Stimulated activated CD4-positive, alpha-beta T cell treated with anti-CD3 and anti-CD28 coated beads, Interleukin-2, amount 100 ng/mL, for 48 hours (primary cell): ENCODE measurements around the gene BIN1.
"Not testable (repeated sequence)": the region's sequence is repeated elsewhere in the genome, so short reads cannot be mapped to it uniquely, and the experiment has no call there.

Experiments
- DNase-seq, 2 donors: peaks; one replicate each; pipeline ENCODE4 v3.0.0-alpha.2; 2020

Gene BIN1

DNA sequence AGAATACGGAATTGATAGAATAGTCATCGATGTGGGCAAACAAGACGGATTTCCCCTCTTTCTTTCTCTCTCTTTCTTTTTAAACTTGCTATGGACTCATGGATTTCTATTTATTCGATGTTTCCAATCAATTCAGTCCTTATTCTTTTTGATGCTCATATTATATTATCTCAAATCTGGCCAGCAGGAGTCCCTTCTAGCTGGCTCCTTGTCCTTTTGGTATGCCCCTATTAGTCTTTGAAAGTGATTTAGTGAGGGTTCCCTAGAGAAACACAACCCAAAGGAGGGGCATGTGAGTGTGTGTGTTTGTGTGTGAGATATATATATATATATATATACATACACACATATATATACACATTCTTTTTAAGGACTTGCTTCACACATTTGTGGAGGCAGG, 23.5 kb upstream of the BIN1 start:
- DNase-seq: no peak

DNA sequence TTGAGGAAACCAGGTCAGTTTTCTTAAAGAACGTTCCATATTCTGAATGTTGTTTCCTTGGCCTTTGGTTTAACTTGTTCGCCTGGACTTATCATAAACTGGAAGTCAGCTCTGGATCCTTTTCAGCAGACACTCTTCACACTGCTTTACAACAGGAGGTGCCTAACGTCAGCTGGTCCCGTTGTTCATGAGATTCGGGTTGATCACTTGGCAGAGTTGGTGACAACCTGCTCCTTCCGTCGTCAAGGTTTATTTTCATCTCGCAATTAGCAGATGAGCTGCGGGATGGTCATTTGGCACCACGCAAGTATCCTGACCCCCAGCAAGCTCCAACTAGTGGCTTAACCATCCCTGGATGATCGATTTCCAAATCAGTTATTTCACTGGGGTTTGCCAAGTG, 23.0 kb upstream of the BIN1 start:
- DNase-seq: no peak

DNA sequence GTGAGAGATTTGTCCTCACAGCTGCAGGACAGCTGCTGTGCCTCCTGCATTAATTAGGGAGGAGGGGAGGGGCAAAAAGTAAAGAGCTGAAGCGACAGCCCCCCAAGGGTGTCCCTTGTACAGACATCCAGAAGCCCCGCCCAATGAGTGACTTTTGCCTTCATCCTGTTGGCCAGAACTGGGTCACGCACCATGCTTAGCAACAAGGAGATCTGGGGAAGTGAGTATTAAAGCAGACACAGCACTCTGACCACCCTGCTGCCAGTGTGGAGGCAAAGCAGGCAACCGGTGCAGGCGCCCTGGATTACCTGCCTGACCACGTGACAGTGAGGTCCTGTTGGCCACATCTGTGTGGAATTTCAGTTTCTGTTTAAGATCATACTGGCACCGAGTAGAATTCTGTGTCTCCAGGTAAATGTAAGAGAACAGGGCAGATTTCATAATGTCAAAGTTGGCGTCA, 21.5 kb upstream of the BIN1 start:
- no peak for DNase-seq

DNA sequence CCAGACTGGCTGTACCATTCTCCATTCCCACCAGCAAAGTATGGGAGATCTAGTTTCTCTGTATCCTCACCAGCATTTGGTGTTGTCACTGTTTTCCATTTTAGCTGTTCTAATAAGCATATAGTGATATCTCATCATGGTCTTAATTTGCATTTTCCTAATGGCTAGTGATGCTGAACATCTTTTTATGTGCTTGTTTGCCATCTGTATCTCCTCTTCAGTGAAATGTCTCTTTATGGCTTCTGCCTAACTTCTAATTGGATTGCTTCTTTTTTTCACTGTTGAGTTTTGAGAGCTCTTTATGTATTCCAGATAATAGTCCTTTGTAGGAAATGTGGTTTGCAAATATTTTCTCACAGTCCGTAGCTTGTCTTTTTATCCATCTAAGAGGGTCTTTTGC, 18.9 kb upstream of the BIN1 start:
- no peak for DNase-seq

DNA sequence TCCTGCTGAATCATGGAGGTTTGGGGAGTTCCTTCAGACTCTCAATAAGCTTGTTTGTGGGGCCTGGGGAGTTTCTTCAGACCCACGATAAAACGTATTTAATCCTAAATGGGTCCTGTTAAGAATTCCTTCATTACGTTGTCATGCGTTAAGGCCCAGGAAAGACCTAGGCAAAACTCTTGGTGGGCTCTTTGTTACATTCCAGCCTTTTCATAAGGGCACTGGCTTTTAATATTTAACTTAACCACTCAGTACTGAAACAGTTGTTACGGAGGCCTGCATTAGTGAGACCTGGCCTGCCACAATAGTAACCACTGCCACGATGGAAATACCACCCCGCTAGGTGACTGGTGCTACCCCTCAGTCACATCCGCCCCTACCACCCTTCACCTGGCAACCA, 17.5 kb upstream of the BIN1 start:
- DNase-seq: no peak

DNA sequence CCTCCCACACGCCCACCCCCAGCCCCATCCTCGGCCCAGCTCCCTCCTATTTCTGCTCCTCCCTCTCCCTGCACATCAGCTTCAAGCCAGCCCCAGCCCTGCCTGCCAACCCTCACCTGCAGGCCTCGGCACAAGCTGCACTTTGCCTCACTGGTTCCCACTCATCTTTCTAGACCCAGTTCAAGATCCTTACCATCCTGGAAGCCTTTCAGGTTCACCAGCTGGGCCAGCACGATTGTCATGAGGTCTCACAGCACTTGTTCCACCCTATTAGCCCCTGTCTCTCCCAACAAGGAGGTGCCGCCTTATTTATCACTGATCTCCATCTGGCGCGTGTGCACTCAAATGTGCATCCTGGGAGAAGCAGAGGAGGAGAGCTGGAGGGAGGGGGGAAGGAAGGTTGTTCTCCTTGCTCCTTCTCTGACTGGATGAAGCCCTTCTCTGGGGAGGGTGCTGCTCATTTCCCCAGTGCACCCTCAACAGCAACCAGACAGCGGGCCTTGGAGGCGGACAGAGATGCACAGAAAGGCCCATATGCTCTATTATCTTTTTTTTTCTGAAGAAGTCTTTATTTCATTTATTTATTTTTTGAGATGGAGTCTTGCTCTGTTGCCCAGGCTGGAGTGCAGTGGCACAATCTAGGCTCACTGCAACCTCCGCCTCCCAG, 15.5 kb upstream of the BIN1 start:
- DNase-seq: no peak

DNA sequence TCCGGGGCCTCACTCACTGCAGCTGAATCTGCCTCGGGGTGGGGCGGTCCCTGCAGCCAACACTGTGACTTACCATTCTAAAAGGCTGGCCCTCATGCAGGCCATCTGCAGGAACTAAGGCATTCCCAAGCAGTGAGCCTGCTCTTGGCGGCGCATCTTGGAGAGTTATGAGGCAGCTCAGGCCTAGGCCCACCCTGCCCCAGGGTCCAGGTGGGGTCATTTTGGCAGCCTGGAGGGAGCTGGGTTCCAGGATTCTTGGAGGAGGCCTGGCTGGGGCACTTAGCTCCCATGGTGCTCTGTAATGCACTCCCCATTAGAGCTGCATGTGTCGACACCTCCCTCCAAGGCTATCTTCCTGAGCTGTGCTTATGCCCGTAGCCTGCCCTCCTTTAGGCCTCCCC, 14.8 kb upstream of the BIN1 start:
- no peak for DNase-seq

DNA sequence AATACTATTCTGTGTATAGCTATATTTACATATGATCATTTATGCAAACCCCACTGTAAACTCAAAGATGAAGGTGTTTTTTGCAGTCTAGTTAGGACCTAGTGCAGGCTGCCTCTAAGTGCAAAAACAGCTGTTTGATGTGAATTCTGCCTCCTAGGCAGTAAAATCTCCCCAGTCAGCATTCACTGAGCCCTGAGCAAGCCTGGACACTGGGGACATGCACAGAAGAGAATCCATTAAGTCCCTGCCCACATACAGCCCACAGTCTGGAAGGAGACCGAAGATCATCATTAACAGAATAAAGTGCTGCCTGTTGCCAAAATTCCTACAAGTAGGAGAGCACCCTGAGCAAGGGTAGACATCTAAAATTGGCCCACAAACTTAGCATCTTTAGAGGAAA, 14.4 kb upstream of the BIN1 start:
- DNase-seq: no peak

DNA sequence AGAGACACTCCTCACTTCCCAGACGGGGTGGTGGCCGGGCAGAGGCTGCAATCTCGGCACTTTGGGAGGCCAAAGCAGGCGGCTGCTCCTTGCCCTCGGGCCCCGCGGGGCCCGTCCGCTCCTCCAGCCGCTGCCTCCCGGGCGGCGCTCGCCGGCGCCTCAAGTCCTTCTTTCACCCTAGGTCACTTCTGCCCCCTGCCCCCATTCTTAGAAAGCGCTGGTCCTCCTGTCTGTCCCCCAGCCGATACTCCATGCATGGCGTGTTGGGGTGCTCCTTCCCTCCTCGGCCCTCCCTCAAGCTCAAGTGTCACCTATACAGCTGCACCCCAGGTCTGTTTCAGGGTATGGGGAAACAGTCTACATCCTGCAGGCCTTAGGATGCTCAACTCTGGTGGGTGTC, 13.5 kb upstream of the BIN1 start:
- DNase-seq: not testable (repeated sequence)

DNA sequence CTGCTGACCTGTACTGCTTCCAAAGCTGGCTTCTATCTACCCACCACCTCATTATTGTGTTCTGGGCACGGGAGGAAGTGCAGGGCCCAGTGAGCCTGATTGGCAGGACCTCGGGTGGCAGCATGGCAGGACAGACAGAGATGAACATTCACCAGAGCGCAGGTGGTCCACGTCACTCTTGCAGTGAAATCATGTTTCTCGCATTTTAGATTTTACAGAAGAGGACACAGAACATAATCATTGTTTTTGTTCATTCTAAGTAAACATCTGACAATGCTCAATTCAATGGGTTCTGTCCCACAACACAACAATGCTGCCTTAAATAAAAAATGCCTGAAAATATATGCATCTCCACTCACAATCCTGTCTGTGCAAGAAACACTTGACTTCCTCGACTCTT, 11.5 kb upstream of the BIN1 start:
- no peak for DNase-seq

DNA sequence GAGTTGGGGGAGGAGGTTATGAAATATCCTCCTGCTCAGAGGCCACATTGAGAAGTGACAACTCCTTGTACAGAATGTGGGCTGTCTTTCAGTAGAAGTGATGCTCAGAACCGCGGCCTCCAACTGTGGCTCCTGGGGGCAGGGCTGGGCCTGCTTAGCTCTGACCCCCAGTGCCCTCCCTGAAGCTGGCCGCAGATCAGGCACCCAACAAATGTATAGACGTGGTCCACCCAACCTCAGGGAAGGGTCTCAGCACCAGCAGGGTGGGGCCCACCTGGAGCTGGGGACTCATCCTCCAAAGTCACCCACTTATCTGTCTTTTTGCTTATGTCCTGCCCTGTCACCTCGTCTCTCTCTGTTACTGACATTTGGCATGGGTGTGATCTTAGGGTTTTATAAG, 11.1 kb upstream of the BIN1 start:
- no peak for DNase-seq

DNA sequence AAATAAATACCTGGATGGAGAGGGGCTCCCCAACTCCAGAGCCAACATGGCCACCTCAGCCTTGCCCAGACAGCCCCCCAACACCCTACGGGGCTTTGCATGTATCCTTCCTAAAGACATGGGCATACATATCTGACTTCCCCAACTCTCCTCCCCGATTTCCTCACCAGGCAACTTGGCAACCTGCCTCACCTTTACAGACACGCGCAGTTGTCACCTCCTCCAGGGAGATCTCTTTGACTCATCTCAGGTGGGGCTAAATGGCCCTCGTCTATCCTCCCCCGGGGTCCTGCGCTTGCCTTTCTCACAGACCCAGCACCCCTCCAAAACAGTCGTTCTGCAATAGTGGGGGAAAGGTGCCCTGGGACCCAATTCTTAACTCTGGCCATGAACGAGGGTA, 10.6 kb upstream of the BIN1 start:
- DNase-seq: no peak

DNA sequence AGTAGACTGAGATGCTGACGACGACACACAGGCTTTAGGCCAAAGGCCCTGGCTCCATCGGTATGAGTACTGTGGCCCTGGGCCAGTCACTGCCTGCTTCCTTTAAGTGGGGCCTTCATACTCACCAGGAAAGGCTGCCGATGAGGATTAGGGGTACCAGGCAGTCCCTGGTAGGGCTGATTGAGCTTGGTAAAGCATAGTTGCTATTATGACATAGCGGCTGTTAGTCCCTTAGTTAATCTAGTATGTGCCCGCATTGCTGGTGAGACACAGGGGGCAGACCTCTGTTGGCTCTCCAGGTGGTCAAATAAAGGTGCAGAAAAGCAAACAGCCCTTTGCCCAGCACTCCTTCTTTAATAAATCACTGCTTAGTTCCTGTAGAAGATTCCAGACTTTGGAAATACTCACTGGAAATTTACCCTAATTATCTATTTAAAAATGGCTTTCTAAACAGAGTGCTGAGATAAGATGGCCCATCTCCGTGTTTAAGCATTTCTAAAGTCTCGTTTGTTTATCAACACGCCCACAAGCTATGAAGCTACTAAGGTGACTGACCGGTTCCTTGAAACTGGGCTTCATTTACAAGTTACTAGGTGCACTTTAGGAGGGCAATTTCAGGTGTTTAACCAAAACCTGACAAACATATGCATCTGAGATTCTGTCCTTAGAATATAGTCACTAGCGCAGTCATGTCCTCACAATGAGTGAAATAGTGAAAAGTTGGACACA, 8.7 kb upstream of the BIN1 start:
- no peak for DNase-seq

DNA sequence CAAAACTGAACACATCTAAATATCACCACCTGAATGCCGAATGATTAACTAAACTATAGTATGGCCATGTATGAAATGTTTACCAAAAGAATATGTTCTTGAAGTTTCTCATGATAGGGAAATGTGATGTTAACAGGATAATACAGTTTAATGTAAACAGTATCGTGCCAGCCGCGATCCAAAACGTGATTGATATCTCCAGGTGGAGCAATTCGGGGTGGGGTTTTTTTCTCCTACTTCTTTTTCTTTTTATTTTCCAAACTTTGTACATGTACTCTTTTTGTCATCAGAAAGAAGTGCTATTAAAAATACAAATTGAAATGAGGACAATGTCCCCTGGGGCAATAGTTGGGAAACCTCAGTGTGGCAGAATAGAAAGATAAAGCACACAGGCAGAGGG, 4.0 kb upstream of the BIN1 start:
- DNase-seq: no peak

DNA sequence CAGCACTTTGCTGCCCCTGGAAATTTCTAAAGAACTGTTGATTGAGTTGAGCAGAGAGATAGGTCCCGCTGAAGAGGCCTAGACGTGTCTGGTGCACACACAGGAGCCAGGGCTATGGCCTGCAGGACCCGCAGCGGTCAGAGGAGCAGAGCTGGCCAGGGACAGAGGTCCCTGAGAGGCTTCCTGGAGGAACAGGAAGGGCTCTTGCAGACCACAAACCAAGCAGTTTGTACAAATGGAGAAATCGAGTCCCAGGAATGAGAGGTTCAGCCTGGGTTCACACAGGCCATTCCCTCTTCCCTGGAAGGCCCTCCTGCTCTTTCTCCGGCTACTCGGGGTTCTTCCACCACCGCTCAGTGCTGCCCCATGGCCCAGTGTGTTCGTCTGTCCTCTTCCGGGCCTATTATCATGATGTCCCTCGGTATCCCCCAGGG, 1.2 kb upstream of the BIN1 start:
- no peak for DNase-seq

DNA sequence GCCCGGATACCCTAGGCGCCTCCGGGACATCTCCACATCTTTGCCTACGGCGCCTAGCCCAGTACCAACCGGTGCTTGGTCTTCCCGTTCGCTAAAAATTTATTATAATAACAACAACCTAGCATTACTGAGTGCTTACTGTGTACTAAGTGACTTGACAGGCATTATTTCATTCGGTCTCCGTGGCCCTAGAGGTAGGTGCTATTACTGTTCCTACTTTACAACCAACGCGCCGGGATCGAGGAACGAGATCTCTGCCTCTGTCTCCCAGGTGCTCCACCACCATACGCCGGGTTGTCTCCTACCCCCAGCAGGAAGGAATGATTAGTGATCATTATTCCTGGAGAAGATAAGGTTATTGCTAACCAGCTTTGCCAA, 657 bp upstream of the BIN1 start:
- no peak for DNase-seq

DNA sequence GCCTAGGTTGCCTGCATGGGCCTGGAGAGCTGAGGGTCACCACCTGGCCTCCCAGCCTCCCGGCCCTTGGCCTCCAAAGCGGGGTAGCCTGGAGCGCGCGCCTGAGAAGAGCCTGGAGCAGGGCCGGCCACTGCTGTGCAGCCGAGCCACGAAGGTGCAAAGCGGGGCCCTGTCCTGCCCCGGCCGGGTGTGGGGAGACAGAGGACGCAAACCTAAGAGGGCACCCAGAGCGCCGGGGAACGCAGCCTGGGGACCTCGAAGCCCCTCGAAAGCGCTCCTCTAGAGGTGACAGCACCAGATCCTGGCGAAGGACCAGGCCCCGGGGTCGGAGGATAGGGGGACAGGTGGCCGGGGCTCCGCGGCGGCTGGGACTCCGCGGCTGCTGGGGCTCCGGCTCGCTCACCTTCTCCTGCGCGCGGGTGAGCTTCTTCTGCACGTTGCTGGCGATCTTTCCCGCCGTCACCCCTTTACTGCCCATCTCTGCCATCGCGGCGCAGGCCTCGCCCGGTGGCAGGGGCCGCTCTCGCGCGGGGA, 430 bp downstream of the BIN1 start:
- DNase-seq: no peak

DNA sequence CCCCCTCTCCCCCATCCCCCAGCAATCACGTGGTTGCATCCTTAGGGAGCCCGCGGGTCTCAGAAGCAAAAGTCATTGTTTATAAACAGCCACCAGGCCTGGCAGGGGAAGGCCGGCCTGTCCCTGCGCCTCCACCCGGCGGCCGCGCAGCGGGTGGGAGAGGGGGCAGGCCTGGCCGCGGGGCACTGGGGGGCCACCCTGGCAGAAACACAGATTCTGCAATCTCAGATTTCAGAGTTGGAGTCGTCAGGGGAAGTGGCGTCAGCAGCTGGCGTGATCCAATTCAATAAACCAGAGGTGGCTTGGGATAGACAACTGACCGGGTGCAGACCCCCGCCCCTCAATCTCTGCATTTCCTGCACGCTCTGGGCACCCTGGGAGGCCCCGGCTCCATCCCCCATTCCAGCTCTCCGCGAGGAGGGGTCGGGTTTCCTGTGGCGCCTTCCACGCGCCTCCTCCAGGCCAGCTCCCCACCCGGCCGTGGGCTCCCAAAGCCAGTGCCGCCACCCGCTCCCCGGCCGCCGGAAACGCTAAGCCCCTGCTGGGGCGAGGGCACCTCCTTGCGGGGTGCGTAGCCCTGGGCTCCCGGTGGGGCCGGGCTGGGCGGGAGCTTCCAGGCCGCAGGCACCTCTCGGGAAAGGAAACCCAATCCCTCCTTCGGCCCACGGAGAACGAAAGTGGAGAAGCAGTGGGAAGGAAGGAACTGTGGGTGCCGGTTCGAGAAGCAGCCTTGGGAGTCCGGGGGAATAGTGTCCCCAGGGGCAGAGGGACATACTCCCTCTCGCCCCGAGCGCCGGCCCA, 1.1 kb downstream of the BIN1 start:
- DNase-seq: no peak

DNA sequence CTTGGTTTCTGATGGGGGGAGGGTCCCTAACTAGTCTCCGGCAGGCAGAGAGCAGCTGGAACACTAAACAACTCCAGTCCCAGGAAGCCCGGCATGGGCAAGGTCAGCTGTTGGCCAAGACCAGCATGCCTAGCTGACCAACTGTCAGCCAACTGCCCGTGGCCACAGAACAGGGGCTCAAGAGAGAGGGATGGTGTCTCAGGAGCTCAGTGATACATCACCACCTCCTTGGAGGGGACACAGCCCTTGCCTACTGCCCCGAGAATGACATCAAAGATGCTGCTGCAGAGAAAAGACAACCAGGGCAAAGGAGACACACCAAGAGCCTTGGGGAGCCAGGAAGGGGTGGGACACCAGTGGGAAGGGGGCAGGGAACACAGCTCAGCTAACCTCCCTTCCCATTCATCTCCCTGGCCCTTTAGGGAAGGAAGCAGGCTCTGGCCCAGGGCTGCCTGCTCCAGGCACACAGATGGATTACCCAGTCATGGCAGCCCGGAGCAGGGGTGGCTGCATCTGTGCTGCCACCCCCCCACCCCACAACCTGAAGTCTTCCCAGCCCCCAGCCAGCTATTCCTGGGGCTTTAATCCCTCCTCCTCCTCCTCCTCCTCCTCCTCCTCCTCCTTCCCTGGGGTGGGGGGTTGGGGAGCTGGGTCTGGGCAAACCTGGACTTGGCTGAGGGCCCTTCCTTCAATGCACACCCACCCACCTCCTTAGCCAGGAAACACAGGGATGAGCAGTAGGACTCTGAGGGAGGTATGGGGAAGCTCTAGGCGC, 1.9 kb downstream of the BIN1 start:
- no peak for DNase-seq

DNA sequence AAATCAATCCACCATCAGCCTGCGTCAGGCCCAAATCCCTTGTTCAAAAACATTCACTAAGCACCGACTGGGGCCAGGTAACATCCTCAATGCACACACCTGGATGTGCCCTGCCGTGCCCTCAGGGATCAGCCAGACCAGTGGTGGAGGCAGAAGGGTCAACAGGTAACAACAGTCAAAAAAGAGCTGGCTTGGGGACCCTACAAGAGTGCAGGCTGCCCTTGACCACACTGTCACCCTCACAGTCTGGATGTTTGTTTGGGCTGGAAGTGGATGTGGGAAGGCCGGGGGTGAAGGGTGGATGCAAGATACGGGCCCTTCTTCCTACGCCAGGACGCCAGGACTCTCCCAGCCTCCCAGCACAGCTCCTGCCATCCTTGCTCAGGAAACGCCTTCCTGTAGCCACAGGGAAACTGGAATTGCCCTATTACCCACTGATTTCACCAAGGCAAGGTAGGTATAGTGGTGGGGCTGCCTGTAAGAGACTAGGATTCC, 2.7 kb downstream of the BIN1 start:
- DNase-seq: no peak

DNA sequence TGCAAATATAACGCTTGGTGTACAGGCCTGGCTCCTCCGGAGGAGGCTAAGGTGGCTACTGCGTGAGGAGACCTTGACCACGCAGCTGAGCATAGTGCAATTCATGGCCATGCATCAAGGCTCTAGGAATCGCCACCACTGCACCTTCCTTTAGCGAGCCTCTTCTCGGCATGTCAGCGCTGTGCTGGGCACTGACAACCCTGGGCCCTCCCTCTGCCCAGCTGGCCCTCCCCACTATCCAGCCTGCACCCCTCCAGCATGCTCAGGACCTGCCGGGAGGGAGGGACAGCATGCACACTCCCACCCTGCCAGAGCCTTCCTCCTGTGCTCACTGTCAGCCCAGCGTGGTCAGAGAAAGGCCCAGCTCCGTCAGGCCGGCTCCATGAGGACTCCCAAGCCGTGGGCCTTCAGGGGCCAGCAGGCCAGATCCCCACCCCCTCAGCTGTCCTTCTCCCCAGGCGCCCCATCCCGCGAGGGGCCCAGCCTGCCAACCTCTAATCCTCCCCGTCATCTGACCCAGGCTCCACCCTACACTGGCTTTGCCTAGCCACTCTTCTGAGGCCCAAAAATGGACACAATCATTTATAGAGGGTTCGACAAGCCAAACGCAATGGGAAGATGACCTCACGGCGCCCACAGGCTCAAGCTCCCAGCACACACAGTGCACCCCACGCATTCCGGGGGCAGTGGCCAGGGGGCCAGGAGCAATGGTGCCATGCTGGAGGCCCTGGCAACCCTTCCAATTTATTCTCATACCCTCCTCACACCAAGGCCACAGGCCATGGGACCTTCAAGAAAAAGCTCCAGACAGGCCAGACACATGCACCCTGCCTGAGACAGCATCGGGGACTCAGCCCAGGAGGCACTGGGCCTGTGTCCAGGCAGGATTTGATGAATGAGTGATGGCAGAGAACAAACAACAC, 3.5 kb downstream of the BIN1 start:
- no peak for DNase-seq
